Osteocyte (in vitro differentiated cells): ENCODE results near the gene PEDS1. TPM values are rescaled to one million over a fixed set of nuclear protein-coding genes. Genes with fewer than 3 reads are reported as not detected.
"Not testable (repeated sequence)": the region's sequence is repeated elsewhere in the genome, so short reads cannot be mapped to it uniquely, and the experiment has no call there.

ENCODE experiments used
- DNase-seq: peaks from one replicate; pipeline ENCODE4 v3.0.0; 2021; ENCODE audit warnings: mixed read lengths; ENCODE audit not compliant: unreplicated experiment; ENCODE audit errors: extremely low spot score
- H3K27ac Mint-ChIP-seq: one replicate; pipeline ENCODE4 v1.8.0; 2021; ENCODE audit warnings: mild to moderate bottlenecking, mixed read lengths; ENCODE audit not compliant: unreplicated experiment
- H3K27me3 Mint-ChIP-seq: one replicate; pipeline ENCODE4 v1.8.0; 2021; ENCODE audit warnings: mixed read lengths; ENCODE audit not compliant: unreplicated experiment
- H3K36me3 Mint-ChIP-seq: one replicate; pipeline ENCODE4 v1.8.0; 2021; ENCODE audit warnings: mixed read lengths; ENCODE audit not compliant: unreplicated experiment
- H3K4me1 Mint-ChIP-seq: one replicate; pipeline ENCODE4 v1.8.0; 2021; ENCODE audit warnings: mixed read lengths; ENCODE audit not compliant: unreplicated experiment
- H3K4me3 Mint-ChIP-seq: one replicate; pipeline ENCODE4 v1.8.0; 2021; ENCODE audit warnings: mild to moderate bottlenecking, moderate library complexity, mixed read lengths; ENCODE audit not compliant: unreplicated experiment
- H3K9me3 Mint-ChIP-seq: one replicate; pipeline ENCODE4 v1.8.0; 2021; ENCODE audit warnings: mixed read lengths; ENCODE audit not compliant: unreplicated experiment
- CTCF ChIP-seq: fragments of 200-600 bp; sonication (generic); IDR thresholded peaks from 2 replicates; pipeline ENCODE4 v1.5.0; 2021; ENCODE audit warnings: antibody characterized with exemption, mild to moderate bottlenecking, moderate library complexity
- total RNA-seq: library from RNA; stranded (reverse); gene quantifications from 2 replicates; pipeline ENCODE4 v1.2.1, GENCODE V29; 2021

The PEDS1 gene
- total RNA-seq, 1 donor from 2014 or later, result 61.2 TPM

- H3K27ac Mint-ChIP-seq, result peak overlapping the region; percentile 88
- H3K9me3 Mint-ChIP-seq, result no peaks in the 10 kb centered on the region
- H3K4me3 Mint-ChIP-seq, result no peak overlapping the region
- H3K36me3 Mint-ChIP-seq, result peaks cover 20% of the 10 kb centered on the region
- TF ChIP-seq CTCF, result no peak
- H3K4me1 Mint-ChIP-seq, result peaks cover 39% of the 10 kb centered on the region
- no peaks in the 10 kb centered on the region for H3K27me3 Mint-ChIP-seq
- DNase-seq, result no peak
These were observed 16.5 kb downstream of the PEDS1 start for GRCh38 chr20:50136822-50137599.

- H3K27me3 Mint-ChIP-seq, H3K27ac Mint-ChIP-seq, H3K4me3 Mint-ChIP-seq, H3K9me3 Mint-ChIP-seq, DNase-seq: not testable (repeated sequence)
- Mint-ChIP-seq H3K4me1 (peaks cover 46% of the 10 kb centered on the region), H3K36me3 (peaks cover 18% of the 10 kb centered on the region)
These were observed 18.4 kb downstream of the PEDS1 start for GRCh38 chr20:50135157-50135556.

- Mint-ChIP-seq H3K36me3 (peaks cover 23% of the 10 kb centered on the region), H3K4me3 (no peak overlapping the region), H3K9me3 (no peaks in the 10 kb centered on the region), H3K4me1 (peaks cover 33% of the 10 kb centered on the region), H3K27ac (no peak overlapping the region), H3K27me3 (no peaks in the 10 kb centered on the region)
- no peak for DNase-seq
- TF ChIP-seq CTCF, result no peak
These were observed 19.9 kb downstream of the PEDS1 start for GRCh38 chr20:50133474-50134217.

- Mint-ChIP-seq H3K4me3 (no peak overlapping the region), H3K4me1 (peaks cover 27% of the 10 kb centered on the region), H3K9me3 (no peaks in the 10 kb centered on the region), H3K27me3 (no peaks in the 10 kb centered on the region), H3K27ac (no peak overlapping the region), H3K36me3 (peaks cover 28% of the 10 kb centered on the region)
- DNase-seq, result no peak
- TF ChIP-seq CTCF, result no peak
These were observed 20.5 kb downstream of the PEDS1 start for GRCh38 chr20:50133041-50133440.

- no peaks in the 10 kb centered on the region for H3K9me3 Mint-ChIP-seq
- no peak overlapping the region for H3K4me3 Mint-ChIP-seq
- H3K36me3 Mint-ChIP-seq, result peaks cover 38% of the 10 kb centered on the region
- no peak for TF ChIP-seq CTCF
- H3K4me1 Mint-ChIP-seq, result peaks cover 17% of the 10 kb centered on the region
- DNase-seq, result no peak
- no peaks in the 10 kb centered on the region for H3K27me3 Mint-ChIP-seq
- peak overlapping the region; percentile 54 for H3K27ac Mint-ChIP-seq
These were observed 22.5 kb downstream of the PEDS1 start for GRCh38 chr20:50130995-50131394.
